OCI-LY7 (cell line): ENCODE data around the gene MCM7. TPM values are rescaled to one million over a fixed set of nuclear protein-coding genes. Genes with fewer than 3 reads are reported as not detected.

Experiments used
- BruUV-seq: library from RNA; stranded (reverse); fragments of 400-500 nt; replicated peaks from 2 replicates; lab custom pipeline; 2021; lab: Mats Ljungman, UMichigan
- CTCF ChIA-PET: fragments of 300-600 bp; sonication (Branson Sonifier 250); formaldehyde crosslinking; loops from one replicate; lab custom pipeline; 2022; ENCODE audit warnings: antibody characterized with exemption; ENCODE audit not compliant: unreplicated experiment; lab: Charles Lee
- POLR2A ChIA-PET: fragments of 300-600 bp; sonication (Branson Sonifier 250); formaldehyde crosslinking; loops from one replicate; lab custom pipeline; 2022; ENCODE audit warnings: antibody characterized with exemption; lab: Charles Lee
- DNase-seq: peaks from one replicate; pipeline ENCODE4 v3.0.0-alpha.2; 2015; ENCODE audit warnings: low spot score
- H2AFZ ChIP-seq: fragments of 200-600 bp; sonication (generic), shearing (Covaris generic); 2 replicates; pipeline ENCODE4 v1.6.1; 2014; ENCODE audit warnings: mild to moderate bottlenecking, antibody characterized with exemption, low read length, moderate library complexity
- H3K27ac ChIP-seq: fragments of 200-600 bp; sonication (generic); 2 replicates; pipeline ENCODE4 v1.5.1; 2014; ENCODE audit warnings: mixed run types, low read depth, mild to moderate bottlenecking, moderate library complexity, low read length, inconsistent platforms; ENCODE audit not compliant: poor library complexity, severe bottlenecking
- H3K36me3 ChIP-seq: fragments of 200-600 bp; sonication (generic); 2 replicates; pipeline ENCODE4 v1.6.1; 2014; ENCODE audit warnings: mild to moderate bottlenecking, antibody characterized with exemption, low read length, moderate library complexity, mixed read lengths; ENCODE audit not compliant: insufficient read depth
- H3K4me1 ChIP-seq: fragments of 200-600 bp; sonication (generic); 2 replicates; pipeline ENCODE4 v1.5.1; 2014; ENCODE audit warnings: mild to moderate bottlenecking, low read length; ENCODE audit not compliant: insufficient read depth, poor library complexity, severe bottlenecking
- H3K4me2 ChIP-seq: fragments of 200-600 bp; sonication (generic); 2 replicates; pipeline ENCODE4 v1.6.1; 2014; ENCODE audit warnings: mild to moderate bottlenecking, low read length
- H3K4me3 ChIP-seq: fragments of 200-600 bp; sonication (generic); 2 replicates; pipeline ENCODE4 v1.5.1; 2014; ENCODE audit warnings: mild to moderate bottlenecking, low read depth, low read length; ENCODE audit not compliant: poor library complexity, severe bottlenecking
- H3K79me2 ChIP-seq: fragments of 200-600 bp; sonication (generic); 2 replicates; pipeline ENCODE4 v1.6.1; 2016; ENCODE audit warnings: low read depth, mild to moderate bottlenecking, low read length, moderate library complexity, mixed read lengths; ENCODE audit not compliant: insufficient read depth
- H3K9me2 ChIP-seq: fragments of 200-600 bp; sonication (generic); 2 replicates; pipeline ENCODE4 v1.6.1; 2016; ENCODE audit warnings: mild to moderate bottlenecking, low read length, mixed read lengths; ENCODE audit not compliant: insufficient read depth
- H3K9me3 ChIP-seq: fragments of 200-600 bp; sonication (generic); 2 replicates; pipeline ENCODE4 v1.6.1; 2014; ENCODE audit warnings: mild to moderate bottlenecking, mixed run types, low read length, mixed read lengths
- H4K20me1 ChIP-seq: fragments of 200-600 bp; sonication (generic); 2 replicates; pipeline ENCODE4 v1.6.1; 2014; ENCODE audit warnings: mild to moderate bottlenecking, antibody characterized with exemption, low read length, moderate library complexity, mixed read lengths; ENCODE audit not compliant: insufficient read depth
- CTCF ChIP-seq: fragments of 200-600 bp; sonication (generic); conservative IDR thresholded peaks from 2 replicates; pipeline ENCODE4 v1.5.1; 2014; ENCODE audit warnings: mild to moderate bottlenecking, antibody characterized with exemption, low read length, moderate library complexity, mixed read lengths
- EZH2phosphoT487 ChIP-seq: fragments of 200-600 bp; sonication (generic); IDR thresholded peaks from 2 replicates; pipeline ENCODE4 v1.6.1; 2018; ENCODE audit warnings: low read depth, borderline replicate concordance, mild to moderate bottlenecking, mixed run types, antibody characterized with exemption, low read length, moderate library complexity, mixed read lengths
- intact Hi-C: fragments of 100-400 bp; cut with micrococcal nuclease; formaldehyde crosslinking; loops from one replicate; pipeline ENCODE4 v1.10.0; 2022; ENCODE audit not compliant: unreplicated experiment
- total RNA-seq, 2 experiments: library from RNA; depleted of rRNA in 1 of 2; stranded (reverse); fragments of >200 nt in 1 of 2; shearing (Covaris generic) in 1 of 2; gene quantifications; 2 replicates each; pipeline ENCODE4 v1.2.3, GENCODE V29; 2014 to 2022

The MCM7 gene
- total RNA-seq, 2 experiments from 2014 or later, result 423 to 424 TPM

- Histone ChIP-seq H3K4me2 (no peak overlapping the region), H3K36me3 (peaks cover 28% of the 10 kb centered on the region; the same call in 1 of the 2 replicates), H3K4me1 (peaks cover 33% of the 10 kb centered on the region), H3K27ac (no peak overlapping the region), H4K20me1 (no peaks in the 10 kb centered on the region), H3K9me2 (no peaks in the 10 kb centered on the region), H3K4me3 (no peak overlapping the region), H3K9me3 (no peaks in the 10 kb centered on the region), H3K79me2 (peaks cover 27% of the 10 kb centered on the region; the same call in 1 of the 2 replicates), H2AFZ (no peak overlapping the region)
- TF ChIP-seq EZH2phosphoT487 (no peak), CTCF (no peak)
- no peak for DNase-seq
- POLR2A ChIA-PET, result no interaction called here
- intact Hi-C loops, result no loop called here
- no TSS peak for BruUV-seq
- CTCF ChIA-PET, result no interaction called here
Observed at GRCh38 chr7:100122067-100122466, 20.9 kb upstream of the MCM7 start.

GRCh38 chr7:100120733-100121036, 19.5 kb upstream of the MCM7 start:
- Histone ChIP-seq H3K9me3 (no peaks in the 10 kb centered on the region), H3K4me2 (peak overlapping the region; percentile 85), H3K27ac (peak overlapping the region; percentile 73), H3K79me2 (peaks cover 26% of the 10 kb centered on the region; the same call in 1 of the 2 replicates), H3K36me3 (peaks cover 32% of the 10 kb centered on the region), H2AFZ (peak overlapping the region; percentile 84; the same call in 1 of the 2 replicates), H3K9me2 (no peaks in the 10 kb centered on the region), H3K4me1 (peaks cover 28% of the 10 kb centered on the region), H4K20me1 (no peaks in the 10 kb centered on the region), H3K4me3 (peak overlapping the region; percentile 80)
- BruUV-seq, result no TSS peak
- ChIA-PET CTCF (interaction anchor here (0.6 kb wide), 1 partner anchor 33 kb away, joined by 3 read pairs; no protein-coding TSS in a partner anchor), POLR2A (interaction anchor here (0.6 to 2.2 kb wide), 6 partner anchors 19 to 96 kb away, joined by 3 to 10 read pairs (median 4); partner anchors contain the start of genes AP4M1, LAMTOR4 and MCM7)
- DNase-seq, result no peak
- TF ChIP-seq EZH2phosphoT487 (no peak), CTCF (no peak)
- intact Hi-C loops, result no loop called here
